AG09309 (cell line): Measurements from ENCODE around the gene RIMOC1.

ENCODE experiments used
- DNase-seq: peaks from one replicate; pipeline ENCODE4 v3.0.0-alpha.2; 2010; ENCODE audit warnings: low read depth
- H3K4me3 ChIP-seq: 2 replicates; pipeline ENCODE4 v1.5.1; 2011; ENCODE audit warnings: mild to moderate bottlenecking, low read depth, low read length, moderate library complexity; ENCODE audit not compliant: control insufficient read depth
- TF ChIP-seq, protein P1 (sequence below): IDR thresholded peaks from 2 replicates; pipeline ENCODE4 v1.5.1; 2011; ENCODE audit warnings: mild to moderate bottlenecking, low read depth, low read length, inconsistent platforms; ENCODE audit not compliant: insufficient read depth, control insufficient read depth; ENCODE audit errors: missing control alignments

Gene RIMOC1

DNA sequence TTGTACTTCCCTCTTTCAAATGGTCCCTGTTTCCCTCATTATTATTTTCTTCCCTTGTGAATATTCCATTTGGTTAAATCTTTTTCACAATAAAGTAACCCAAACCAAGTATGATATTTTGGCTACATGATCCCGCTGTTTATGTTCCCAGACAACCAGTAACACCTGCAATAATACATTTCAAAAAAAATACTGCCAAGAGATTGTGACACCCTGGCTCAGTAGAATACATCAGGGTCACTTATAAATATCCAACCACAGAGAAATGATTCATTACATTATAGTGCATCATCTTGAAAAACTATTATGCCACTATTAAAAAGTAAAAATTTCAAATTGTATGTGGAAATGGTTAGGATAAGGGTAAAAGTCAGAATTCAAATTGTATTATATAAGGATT is 26.7 kb upstream of the RIMOC1 start:
- TF ChIP-seq, protein P1, sequence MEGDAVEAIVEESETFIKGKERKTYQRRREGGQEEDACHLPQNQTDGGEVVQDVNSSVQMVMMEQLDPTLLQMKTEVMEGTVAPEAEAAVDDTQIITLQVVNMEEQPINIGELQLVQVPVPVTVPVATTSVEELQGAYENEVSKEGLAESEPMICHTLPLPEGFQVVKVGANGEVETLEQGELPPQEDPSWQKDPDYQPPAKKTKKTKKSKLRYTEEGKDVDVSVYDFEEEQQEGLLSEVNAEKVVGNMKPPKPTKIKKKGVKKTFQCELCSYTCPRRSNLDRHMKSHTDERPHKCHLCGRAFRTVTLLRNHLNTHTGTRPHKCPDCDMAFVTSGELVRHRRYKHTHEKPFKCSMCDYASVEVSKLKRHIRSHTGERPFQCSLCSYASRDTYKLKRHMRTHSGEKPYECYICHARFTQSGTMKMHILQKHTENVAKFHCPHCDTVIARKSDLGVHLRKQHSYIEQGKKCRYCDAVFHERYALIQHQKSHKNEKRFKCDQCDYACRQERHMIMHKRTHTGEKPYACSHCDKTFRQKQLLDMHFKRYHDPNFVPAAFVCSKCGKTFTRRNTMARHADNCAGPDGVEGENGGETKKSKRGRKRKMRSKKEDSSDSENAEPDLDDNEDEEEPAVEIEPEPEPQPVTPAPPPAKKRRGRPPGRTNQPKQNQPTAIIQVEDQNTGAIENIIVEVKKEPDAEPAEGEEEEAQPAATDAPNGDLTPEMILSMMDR = no peak
- no peak overlapping the region for H3K4me3 ChIP-seq
- DNase-seq = no peak

- no peak overlapping the region for H3K4me3 ChIP-seq
- no peak for DNase-seq
- TF ChIP-seq, protein P1 = no peak
These were observed 26.0 kb upstream of the RIMOC1 start for GRCh38 chr5:41878173-41878572.

DNA sequence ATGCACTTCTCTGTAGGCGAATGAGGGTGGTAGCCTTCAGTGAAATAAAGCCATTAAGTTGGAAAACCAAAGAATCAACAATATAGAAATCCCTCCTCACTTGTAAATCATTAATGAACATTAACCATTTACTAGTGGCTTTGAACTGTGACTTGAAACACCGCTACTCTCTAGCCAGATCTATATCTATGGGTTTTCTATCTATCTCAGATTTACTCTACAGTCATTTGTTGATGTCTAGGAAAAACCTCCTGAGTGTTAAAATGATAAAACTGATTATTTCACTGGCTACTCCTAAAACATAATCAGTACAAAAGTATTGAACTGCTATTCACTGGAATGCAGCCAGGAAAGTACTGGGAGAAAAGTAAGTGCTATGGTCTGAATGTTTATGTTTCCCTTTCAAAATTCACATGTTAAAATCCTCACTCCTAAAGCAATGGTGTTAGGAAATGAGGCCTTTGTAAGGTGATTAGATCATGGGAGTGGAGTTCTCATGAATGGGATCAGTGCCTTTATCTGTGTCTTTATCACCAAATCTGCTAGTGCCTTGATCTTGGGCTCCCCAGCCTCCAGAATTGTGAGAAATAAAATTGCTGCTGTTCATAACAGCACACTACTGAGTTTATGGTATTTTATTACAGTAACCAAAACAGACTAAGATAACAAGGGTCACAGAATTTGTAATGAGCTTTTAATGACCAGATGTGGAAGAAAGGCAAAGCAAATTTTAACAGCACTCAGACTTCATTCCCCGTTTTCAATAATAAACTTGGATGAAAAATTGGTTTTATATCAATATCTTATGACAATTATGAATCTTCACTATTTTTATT is 25.3 kb upstream of the RIMOC1 start:
- no peak overlapping the region for H3K4me3 ChIP-seq
- TF ChIP-seq, protein P1 = no peak
- DNase-seq = no peak

DNA sequence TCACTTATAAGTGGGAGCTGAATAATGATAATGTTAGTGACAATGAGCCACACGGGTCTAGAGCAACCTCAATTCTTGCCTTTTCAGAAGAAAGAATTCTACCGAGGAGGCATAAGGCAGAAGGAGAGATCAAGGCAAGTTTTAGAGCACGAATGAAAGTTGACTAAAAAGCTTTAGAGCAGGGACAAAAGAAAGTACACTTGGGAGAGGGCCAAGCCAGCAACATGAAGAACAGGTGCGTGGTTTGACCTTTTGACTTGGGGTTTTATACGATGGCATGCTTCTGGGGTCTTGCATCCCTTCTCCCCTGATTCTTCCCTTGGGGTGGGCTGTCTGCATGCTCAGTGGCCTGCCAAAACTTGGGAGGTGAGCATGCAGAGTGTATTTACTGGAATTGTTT is 21.4 kb upstream of the RIMOC1 start:
- no peak overlapping the region for H3K4me3 ChIP-seq
- TF ChIP-seq, protein P1 = no peak
- no peak for DNase-seq

DNA sequence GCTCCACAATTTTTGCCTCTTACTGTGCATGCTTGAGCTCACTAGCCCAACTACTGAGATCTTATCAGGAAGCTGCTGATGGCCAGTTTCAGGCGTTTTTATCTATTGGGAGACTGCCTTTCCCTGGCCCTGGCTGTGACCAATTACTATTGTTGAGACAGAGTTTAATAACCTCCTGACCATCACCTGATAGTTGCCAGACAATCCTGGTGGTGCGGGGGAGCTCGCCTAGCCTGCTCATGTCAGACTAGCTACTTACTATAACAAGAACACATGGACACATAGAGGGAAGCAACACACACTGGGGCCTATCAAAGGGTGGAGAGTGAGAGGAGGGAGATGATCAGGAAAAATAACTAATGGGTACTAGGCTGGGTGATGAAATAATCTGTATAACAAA is 20.9 kb upstream of the RIMOC1 start:
- TF ChIP-seq, protein P1 = no peak
- DNase-seq = no peak
- no peak overlapping the region for H3K4me3 ChIP-seq

DNA sequence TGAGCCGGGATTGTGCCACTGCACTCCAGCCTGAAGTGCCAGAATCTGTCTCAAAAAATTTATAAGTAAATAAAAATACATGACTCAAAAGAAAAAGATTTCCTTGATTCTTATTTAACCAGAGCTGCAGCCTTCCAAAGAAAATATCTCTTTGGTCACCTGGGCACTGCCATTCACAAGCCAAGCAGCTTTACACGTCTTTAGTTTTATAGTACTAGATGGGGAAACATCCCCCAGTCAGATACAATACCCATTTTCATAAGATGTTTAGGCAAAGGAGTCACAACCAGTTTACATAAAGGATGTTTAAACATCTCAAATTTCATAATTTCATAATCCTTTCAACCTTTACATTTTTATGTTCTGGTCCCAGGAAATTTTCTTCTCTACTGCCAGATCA is 20.2 kb upstream of the RIMOC1 start:
- no peak for DNase-seq
- H3K4me3 ChIP-seq = no peak overlapping the region
- TF ChIP-seq, protein P1 = no peak
